8988T (cell line): Measurements from ENCODE around the gene UGT8.
"Not testable (repeated sequence)": the region's sequence is repeated elsewhere in the genome, so short reads cannot be mapped to it uniquely, and the experiment has no call there.

Experiments
- DNase-seq: peaks from one replicate; pipeline ENCODE4 v3.0.0; 2011

The UGT8 gene, protein sequence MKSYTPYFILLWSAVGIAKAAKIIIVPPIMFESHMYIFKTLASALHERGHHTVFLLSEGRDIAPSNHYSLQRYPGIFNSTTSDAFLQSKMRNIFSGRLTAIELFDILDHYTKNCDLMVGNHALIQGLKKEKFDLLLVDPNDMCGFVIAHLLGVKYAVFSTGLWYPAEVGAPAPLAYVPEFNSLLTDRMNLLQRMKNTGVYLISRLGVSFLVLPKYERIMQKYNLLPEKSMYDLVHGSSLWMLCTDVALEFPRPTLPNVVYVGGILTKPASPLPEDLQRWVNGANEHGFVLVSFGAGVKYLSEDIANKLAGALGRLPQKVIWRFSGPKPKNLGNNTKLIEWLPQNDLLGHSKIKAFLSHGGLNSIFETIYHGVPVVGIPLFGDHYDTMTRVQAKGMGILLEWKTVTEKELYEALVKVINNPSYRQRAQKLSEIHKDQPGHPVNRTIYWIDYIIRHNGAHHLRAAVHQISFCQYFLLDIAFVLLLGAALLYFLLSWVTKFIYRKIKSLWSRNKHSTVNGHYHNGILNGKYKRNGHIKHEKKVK

DNA sequence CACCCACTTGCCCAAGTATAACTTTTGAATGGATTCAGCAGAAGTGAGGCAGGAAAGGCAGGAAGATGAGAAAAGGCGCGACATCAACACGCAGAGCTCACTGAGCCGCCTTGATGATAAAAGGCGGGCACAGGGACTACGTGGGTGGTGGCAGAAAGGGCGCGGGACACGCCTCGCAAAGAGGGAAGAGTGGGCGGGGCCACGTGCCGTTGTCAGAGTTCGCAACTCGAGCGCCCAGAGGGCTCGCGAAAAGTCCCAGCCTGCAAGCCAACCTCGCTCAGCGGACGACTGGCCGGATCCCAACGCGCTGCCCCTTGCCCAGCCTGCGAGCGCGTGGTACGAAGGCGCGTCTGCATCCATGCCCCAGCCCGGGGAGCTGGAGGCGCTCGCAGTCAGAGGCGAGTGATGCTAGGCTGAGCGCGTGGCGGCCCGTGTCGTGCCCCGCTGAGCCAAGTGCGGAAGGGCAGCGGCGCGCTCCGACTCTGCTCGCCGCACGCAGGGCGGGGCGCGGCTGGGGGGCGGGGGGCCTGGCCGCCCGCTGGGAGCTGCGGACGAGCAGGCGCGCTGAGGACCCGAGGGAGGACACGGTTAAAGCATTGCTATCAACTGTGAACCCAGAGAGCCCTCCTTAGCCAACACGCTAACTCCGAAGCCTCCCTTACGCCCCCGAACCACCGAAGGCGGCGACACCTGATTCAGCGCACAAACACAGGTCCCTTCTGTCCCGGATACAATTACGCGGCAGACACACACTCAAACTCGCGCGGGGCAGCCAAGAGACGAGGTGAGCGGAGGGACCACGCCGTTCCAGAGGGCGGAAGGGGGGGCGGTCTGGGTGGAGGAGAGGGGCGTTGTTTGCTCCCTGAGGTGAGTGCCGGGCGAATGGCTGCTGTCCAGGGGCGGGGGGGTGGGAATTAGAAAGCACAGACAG lies at the start of gene UGT8:
Gene UGT8, plus strand, starts transcription at position 617 of the 931 bp plus-strand sequence. CDS start 24,074 bp downstream, outside the sequence.
- no peak for DNase-seq

DNA sequence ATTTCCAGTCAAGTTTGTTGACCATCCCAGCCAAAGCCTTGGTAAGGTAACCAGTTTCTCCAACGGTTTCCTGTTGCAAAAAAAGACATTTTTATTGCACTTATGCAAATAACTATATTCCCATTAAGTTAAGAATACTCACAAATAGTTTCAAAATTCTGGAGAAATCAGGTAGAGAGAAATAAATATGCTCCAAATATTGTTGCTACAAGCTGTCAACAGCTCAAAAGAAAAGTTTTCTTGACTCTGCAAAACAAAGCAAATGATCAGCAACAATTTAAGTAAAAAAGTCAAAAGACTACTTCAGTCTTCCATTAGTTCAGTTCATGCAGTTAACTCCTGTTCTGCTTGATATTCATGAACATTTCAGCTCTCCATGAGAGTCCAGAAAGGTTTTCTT lies 49.0 kb upstream of the UGT8 start:
- DNase-seq = no peak

DNA sequence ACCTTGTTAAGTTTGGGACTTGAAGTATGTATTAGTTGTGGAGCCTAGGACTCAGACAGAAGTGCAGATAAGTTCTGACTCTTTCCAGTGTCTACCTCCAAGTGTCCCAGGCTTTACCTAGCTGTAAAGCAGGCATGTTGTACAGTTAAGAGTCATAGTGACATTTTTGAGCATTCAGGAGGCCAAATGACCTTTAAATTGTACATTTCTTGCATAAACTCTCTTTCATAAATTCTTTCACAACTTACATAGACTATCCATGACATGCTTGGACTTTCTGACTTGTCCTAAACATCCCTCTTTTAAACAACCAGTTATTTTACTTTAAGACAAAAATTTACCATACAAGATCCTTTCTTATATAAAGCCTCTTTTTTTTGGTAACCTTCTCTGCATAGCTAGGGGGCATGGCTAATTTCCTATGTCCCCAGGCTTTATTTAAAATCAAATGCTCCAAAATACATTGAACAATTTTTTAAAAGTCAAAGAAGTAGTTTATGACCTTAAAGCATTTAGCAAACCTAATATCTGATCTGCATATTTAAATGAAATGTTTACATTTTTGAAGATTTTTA lies 40.1 kb upstream of the UGT8 start:
- DNase-seq = no peak

DNA sequence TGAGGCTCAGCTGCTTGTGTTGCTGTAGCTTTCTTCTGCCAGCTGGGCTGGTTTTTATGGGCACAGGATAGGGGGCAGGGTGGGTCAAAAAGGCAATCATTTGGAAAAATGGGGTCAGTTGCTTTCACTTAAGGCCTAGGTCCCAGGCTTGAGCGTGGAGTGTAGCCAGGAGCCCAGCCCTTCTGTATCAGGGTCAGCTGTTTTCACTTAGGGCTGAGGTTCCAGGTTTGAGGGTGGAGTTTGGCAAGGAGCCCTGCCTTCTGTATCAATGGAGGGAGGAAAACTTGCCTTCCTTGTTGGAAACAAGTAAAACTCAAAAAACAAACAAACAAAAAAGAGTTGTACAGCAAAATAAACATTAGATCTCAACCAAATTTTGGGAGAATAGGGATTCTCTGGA lies 37.0 kb upstream of the UGT8 start:
- no peak for DNase-seq

DNA sequence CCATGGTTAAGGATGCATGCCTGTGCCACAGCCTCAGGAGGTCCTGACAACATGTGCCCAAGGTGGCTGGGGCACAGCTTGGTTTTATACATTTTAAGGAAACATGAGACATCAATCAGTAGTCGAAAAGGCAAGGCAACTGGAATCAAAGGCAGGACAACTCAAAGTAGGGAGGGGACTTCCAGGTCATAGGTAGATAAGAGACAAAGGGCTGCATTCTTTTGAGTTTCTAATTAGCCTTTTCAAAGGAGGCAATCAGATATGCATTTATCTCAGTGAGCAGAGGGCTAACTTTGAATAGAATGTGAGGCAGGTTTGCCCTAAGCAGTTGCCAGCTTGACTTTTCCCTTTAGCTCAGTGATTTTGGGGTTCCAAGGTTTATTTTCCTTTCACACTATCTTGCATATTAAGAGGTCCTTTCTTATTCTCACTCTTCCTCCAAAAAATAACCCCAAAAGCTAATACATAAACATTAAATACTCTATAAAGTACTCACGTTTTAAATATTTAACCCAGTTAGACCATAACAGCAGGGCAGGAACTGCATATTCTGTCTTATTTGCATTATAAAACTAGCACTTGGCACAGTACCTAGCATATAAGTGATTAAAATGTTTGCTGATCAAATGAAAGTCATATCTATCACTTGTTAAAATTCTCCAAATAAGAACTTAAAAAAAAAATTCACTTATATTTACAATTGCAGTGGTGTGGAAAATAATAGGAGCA lies 36.3 kb upstream of the UGT8 start:
- no peak for DNase-seq

DNA sequence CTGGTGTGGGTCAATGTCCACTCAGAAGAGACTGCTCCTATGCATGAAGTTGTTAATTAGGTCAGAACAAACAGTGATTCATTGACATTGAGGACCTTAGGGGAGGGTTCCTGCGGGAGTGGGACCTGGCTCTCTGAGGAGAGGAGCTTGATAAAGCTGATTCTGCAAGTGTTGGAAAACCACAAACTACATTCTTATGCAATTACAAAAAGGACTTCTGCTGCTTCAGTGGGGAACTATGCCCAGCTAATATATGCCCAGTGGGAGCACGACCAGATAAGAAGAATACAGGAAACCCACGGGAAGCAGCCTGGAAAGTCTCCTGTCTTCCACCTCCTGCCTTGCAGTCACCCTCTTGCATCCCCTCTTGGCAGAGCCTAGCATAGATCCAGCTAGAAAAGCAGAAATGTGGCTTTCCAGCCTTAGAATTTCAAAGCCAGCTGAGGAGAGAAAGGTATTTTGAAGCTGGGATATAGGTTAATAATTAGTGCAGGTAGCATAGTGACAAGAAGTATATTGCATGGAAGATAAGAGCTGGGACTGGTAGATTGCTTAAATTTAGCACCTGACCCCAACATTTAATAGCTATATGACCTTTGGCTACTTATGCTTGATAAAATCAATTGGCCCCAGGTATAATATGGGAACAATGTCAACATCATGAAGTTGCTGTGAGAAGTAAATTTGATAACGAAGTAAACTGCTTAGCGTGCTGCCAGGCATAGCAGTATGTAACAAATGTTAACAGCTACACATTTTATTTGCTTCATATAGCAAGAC lies 34.9 kb upstream of the UGT8 start:
- DNase-seq = no peak

DNA sequence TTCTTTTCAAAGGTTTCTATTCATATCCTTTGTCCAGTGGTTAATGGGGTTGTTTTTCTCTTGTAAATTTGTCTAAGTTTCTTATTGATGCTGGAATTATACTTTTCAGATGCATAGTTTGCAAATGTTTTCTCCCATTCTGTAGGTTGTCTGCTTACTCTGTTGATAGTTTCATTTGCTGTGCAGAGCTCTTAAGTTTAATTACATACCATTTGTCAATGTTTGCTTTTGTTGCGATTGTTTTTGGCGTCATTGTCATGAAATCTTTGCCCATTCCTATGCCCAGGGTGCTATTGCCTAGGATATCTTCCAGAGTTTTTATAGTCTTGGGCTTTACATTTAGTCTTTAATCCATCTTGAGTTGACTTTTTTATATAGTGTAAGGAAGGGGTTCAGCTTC lies 21.2 kb upstream of the UGT8 start:
- DNase-seq = no peak

DNA sequence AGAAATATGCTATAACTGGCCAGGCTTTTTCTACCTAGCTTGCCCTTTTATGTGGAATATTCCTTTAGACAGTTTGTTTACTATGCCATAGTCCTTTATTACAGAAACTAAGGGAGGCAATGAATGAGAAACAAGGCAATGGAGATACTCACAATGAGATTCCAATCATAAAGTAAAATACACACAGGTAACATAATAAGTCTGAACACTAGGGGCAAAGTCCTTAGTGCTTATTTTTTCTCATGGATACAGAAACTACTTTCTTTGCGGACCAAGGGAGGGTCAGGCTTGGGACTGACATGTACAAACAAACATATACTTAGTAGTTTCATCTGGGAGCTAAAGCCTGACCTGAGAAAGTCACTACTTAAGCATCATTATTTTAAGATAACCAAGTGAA lies 16.0 kb upstream of the UGT8 start:
- no peak for DNase-seq

DNA sequence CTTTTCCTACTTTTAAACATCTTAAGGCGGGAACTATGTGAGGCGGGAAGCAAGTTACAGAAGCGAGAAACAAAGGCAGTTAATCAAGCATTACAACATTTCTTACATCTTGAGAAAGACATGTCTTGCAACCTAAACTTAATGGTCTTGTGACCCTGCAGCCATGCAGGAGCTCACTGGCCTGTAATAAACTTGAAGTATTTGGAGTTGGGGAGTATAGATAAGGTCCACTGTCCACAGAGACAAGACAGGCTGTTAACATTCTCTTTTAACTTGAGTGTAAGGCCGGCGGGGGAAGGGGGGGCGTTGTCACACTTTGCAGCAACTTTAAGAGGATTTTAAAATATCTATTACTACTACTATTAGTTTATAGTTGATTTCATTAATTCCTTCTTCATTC lies 10.3 kb upstream of the UGT8 start:
- no peak for DNase-seq

DNA sequence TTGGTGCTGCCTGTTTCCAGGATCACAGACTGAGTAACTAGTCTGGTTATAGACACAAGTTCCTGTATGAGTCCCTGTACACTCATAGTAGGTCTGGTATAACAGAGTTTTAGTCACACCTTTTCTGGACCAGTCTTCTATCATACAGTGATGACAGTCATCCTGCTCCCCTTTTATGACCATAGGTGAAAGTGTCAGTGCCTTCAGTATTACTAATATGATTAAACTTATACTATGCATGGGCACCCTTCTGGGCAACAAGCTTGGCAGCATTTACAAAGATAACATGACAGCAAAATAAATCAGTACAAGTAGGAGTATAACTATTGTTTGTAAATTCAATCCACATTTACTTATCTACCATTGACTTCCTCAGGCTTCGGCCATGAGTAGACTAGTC lies 8.2 kb upstream of the UGT8 start:
- not testable (repeated sequence) for DNase-seq

DNA sequence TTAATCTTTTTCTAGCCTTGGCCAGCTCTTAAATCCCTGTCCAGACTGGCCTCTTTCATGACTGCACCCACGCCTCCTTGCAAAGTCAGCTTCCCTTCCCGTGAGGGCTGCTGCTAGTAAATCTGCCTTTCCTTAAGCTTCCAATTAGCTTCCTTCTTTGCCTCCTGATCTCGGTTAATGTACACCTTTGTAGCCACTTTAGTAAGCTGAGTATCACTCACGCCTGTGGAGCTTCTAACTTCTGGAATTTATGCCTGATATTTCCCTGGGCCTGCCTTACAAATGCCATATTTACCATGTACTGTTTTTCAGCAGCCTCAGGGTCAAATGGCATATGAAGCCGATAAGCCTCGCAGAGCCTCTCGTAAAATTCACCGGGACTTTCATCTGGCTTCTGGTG lies 5.1 kb upstream of the UGT8 start:
- DNase-seq = no peak

DNA sequence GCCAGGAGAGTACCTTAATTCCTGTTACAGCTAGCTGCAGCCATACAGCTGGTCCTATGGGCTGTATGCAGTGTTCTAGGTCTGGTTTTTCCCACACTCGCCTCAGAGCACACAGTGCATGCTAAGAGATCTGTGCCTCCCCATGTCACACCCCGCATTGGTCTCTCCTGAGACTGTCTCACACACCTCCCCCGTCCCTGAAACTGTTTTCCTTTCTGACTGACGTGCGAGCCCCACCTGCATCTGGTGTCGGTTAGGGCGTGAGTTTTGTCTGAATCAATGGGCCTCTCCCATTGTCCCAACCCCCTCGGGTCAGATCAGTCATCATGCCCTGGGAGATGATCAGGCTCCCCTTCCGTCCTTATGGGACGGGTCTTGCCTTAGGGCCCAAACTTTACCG lies 3.4 kb upstream of the UGT8 start:
- no peak for DNase-seq

DNA sequence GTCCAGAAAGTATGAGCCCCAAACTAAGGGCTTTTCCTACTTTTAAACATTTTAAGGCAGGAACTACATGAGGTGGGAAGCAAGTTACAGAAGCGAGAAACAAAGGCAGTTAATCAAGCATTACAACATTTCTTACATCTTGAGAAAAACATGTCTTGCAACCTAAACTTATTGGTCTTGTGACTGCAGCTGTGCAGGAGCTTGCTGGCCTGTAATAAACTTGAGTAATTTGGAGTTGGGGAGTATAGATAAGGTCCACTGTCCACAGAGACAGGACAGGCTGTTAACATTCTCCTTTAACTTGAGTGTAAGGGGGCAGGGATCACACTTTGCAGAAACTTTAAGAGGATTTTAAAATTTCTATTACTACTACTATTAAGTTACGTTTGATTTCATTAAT lies 2.7 kb upstream of the UGT8 start:
- DNase-seq = no peak

DNA sequence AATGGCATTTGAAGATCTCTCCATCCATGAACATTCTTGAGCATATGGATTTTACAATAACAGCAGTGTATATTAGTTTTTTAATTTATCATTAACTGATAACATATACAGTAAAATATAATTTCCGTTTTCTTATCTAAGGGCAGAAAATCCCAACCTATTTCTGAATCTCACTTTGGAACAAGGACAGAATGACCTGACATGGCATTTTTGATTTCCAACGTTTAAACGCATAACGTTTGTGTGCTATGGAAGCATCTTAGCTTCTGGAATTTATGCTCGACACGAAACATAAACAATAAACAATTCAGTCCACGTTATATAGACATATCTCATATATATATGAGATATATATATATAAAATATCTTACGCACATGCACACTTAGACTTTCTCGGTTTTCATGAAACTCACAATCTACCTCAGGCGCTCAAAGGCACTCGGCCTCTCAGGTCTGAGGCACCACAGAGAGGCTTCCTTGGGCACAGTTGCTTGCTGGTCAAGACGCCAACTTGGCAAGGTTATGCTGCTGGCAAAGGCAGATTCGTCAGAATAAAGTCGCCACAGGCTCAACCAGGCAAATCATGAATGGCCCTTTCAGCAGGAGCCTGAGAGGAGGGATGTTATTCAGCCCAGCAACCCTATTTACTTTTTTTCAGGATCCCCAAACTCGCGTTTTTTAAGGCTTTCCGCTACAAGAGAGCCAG lies 1.0 kb upstream of the UGT8 start:
- DNase-seq = no peak

DNA sequence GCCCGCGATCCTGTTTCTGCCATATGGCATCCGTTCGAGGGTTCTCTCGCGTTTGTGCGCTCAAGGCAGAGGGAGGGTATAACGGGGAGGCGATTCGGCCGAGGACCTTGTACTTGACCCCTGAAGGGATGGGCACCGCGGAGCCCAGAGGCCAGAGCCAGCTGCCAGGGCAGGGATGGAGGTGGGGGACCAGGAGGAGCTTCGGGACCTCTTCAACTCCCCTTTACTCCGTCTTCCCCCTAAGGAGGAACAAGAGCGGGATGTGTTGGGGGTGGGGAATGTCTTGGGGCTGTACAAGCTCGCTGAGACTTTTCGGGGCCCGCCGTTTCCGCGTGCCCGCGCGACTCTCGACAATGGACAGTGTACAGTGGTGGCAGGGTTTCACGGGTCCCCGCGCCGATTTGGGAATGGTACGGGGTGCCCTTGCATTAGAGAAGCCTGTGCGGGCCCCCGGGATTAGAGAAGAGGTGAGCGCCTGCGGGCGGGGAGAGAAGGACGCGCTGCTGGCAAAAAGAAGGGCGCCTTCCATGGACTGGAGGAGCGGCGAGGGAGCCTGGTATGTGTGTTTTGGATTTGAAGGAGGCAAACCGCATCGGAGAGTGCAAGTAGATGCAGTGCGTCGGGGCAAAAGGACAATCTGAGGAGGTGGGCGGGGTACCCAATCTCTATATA lies 760 bp downstream of the UGT8 start:
- no peak for DNase-seq

DNA sequence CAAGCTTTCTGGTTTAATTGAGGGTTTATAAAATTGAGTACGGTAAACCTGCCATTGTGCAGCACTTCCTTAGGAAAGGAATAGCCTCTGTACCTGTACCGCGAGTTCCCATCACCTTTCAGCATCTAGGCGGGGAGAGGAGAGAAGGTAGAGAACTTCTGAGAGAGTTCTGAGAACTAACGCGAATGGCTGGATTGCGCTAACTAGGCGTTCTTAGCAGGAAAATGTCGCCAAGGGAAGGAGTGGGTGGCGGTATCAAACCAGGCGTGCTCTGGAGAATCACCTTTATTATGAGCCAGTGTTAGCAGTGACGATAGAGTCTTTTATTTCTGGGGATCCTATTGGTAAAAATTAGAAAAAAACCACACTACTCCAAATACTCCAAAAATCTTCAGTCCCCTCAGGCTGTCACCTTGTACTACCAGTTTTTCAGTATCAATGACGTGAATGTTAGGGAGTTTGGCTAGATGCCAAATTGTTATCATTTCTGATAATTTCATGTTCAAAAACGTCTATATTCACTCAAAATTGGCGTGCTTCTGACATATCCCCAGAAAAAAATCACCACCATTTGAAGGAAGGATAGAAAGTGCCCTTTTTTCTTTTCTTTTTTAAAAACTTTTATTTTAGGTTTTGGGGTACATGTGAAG lies 1.4 kb downstream of the UGT8 start:
- DNase-seq = no peak

DNA sequence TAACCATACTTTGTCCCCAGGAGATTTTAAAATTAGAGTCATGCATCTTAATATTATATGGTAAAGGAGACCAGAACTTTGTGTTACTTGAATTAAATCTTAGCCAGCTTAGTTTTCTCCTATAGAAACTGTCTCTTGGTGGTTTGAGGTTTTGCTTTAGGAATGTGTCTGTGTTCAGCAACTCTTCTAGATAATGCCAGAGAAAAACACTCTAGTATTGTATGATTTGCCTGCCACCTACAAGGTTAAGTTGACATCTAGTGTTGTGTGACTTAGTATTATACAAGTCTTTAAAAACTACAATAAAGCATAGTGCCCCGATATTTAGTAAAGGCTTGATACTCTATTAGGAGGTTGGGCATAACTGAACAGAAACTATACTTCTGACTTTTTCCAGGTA lies 2.1 kb downstream of the UGT8 start:
- no peak for DNase-seq

DNA sequence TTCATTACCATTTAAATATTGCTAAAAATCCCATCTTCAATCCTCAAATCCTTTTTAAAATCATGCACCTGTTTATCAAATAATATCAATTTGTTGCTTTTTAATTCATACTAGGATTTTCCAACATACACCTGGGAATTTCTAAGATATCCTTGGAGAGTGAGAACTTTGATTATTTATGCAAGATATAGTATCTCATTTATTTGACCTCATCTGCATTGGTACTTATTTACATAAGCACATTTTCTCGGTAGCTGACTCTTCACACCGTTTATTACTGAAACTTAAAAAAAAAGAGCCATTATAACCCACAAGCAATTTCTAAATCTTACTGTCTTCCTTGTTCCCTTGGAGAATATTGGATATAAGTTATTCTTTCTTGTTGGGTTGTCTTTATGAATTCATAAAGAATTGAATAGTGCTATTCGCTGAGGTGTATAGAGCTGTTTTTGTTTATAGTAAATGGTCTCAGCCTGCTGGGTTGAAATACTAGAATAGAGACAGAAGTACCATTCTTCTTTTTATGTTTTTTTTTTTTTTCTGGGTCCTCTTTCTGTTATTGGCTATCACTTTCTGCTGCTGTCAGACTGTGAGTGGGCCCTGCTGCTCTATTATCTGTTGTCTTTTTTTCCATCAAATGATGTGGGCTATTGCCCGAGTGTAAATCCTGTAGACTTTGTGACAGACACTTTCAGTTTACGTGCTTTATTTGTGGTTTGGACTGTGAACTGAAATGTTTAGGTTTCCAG lies 2.9 kb downstream of the UGT8 start:
- DNase-seq = no peak

DNA sequence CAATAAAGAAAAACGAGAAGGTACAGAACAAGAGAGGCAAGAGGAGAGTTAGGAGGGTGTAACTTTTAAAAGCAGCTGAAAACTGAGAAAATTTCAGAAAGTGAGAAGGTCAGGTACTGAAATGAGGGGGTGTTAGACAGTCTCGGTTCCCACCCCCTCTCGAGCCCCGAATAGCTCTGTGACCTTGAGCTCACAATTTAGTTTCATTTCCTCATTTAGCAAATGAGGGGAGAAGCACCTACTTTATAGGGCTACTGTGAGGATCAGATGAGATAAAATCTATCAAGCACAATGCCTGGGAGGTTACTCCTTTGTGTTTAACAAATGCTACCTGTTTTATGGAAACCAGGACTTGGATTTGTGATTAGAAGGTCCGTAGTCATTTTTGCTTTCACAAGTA lies 4.9 kb downstream of the UGT8 start:
- DNase-seq = no peak
